Measurements from ENCODE around the gene FNDC3B. TPM values are rescaled to one million over a fixed set of nuclear protein-coding genes. Genes with fewer than 3 reads are reported as not detected.

FNDC3B gene
- total and polyA plus RNA-seq, 9 of the 15 experiments (the other 6 are each of a cell fraction or from before 2014, with no cell fraction given) = 7.0 to 35.8 (median 16.2) TPM

GRCh38 chr3:172038798-172039435, 461 bp upstream of the FNDC3B start (continued):
- TF ChIP-seq, protein P1, sequence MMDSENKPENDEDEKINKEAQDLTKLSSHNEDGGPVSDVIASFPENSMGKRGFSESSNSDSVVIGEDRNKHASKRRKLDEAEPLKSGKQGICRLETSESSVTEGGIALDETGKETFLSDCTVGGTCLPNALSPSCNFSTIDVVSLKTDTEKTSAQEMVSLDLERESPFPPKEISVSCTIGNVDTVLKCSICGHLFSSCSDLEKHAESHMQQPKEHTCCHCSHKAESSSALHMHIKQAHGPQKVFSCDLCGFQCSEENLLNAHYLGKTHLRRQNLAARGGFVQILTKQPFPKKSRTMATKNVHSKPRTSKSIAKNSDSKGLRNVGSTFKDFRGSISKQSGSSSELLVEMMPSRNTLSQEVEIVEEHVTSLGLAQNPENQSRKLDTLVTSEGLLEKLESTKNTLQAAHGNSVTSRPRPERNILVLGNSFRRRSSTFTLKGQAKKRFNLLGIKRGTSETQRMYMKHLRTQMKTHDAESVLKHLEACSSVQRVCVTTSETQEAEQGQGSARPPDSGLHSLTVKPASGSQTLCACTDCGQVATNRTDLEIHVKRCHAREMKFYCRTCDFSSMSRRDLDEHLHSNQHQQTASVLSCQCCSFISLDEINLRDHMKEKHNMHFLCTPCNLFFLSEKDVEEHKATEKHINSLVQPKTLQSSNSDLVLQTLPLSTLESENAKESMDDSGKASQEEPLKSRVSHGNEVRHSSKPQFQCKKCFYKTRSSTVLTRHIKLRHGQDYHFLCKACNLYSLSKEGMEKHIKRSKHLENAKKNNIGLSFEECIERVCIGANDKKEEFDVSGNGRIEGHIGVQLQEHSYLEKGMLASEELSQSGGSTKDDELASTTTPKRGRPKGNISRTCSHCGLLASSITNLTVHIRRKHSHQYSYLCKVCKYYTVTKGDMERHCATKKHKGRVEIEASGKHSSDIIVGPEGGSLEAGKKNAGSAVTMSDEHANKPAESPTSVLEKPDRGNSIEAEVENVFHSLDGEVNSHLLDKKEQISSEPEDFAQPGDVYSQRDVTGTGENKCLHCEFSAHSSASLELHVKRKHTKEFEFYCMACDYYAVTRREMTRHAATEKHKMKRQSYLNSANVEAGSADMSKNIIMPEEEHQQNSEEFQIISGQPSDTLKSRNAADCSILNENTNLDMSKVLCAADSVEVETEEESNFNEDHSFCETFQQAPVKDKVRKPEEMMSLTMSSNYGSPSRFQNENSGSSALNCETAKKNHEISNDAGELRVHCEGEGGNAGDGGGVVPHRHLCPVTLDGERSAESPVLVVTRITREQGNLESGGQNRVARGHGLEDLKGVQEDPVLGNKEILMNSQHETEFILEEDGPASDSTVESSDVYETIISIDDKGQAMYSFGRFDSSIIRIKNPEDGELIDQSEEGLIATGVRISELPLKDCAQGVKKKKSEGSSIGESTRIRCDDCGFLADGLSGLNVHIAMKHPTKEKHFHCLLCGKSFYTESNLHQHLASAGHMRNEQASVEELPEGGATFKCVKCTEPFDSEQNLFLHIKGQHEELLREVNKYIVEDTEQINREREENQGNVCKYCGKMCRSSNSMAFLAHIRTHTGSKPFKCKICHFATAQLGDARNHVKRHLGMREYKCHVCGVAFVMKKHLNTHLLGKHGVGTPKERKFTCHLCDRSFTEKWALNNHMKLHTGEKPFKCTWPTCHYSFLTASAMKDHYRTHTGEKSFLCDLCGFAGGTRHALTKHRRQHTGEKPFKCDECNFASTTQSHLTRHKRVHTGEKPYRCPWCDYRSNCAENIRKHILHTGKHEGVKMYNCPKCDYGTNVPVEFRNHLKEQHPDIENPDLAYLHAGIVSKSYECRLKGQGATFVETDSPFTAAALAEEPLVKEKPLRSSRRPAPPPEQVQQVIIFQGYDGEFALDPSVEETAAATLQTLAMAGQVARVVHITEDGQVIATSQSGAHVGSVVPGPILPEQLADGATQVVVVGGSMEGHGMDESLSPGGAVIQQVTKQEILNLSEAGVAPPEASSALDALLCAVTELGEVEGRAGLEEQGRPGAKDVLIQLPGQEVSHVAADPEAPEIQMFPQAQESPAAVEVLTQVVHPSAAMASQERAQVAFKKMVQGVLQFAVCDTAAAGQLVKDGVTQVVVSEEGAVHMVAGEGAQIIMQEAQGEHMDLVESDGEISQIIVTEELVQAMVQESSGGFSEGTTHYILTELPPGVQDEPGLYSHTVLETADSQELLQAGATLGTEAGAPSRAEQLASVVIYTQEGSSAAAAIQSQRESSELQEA (IDR thresholded peaks at IDR 0.05; ENCODE audit: low read depth) = no peak
- TF ChIP-seq CEBPB (tag; IDR thresholded peaks at IDR 0.05) = peak; percentile 86
